Skeletal muscle tissue (tissue), 4 donors: ENCODE data around the gene MGST3. TPM values are rescaled to one million over a fixed set of nuclear protein-coding genes. Genes with fewer than 3 reads are reported as not detected.
"Not testable (repeated sequence)": the region's sequence is repeated elsewhere in the genome, so short reads cannot be mapped to it uniquely, and the experiment has no call there.

ENCODE experiments used
- H3K27ac ChIP-seq: one replicate; pipeline ENCODE4 v1.7.0; 2013; ENCODE audit warnings: mild to moderate bottlenecking, low read depth, low read length, inconsistent platforms
- H3K27me3 ChIP-seq, 3 donors: one replicate each; pipeline ENCODE4 v1.7.0; 2013; ENCODE audit warnings: low read length in 3 of 3; ENCODE audit not compliant: control insufficient read depth in 3 of 3, insufficient read depth in 3 of 3
- H3K36me3 ChIP-seq, 3 donors: one replicate each; pipeline ENCODE4 v1.7.0; 2013; ENCODE audit warnings: low read length in 3 of 3; ENCODE audit not compliant: control insufficient read depth in 3 of 3, insufficient read depth in 3 of 3
- H3K4me1 ChIP-seq, 3 donors: one replicate each; pipeline ENCODE4 v1.7.0; 2013; ENCODE audit warnings: low read length in 3 of 3, mild to moderate bottlenecking in 3 of 3; ENCODE audit not compliant: control insufficient read depth in 3 of 3, insufficient read depth in 3 of 3
- H3K4me3 ChIP-seq, 3 donors: one replicate each; pipeline ENCODE4 v1.7.0; 2013; ENCODE audit warnings: low read length in 3 of 3
- H3K9ac ChIP-seq, 3 donors: one replicate each; pipeline ENCODE4 v1.7.0; 2013; ENCODE audit warnings: low read length in 3 of 3, mild to moderate bottlenecking in 3 of 3, moderate library complexity in 2 of 3, low read depth in 1 of 3
- H3K9me3 ChIP-seq, 3 donors: one replicate each; pipeline ENCODE4 v1.7.0; 2013; ENCODE audit warnings: low read length in 3 of 3; ENCODE audit not compliant: control insufficient read depth in 3 of 3
- total RNA-seq: library from RNA; depleted of rRNA; stranded (reverse); fragments of >200 nt; gene quantifications from one replicate; pipeline ENCODE4 v1.2.3, GENCODE V29; 2014
- donor health status: Osteomylitis.

Gene MGST3
- total RNA-seq, 1 donor from 2014 or later: 170 TPM

DNA sequence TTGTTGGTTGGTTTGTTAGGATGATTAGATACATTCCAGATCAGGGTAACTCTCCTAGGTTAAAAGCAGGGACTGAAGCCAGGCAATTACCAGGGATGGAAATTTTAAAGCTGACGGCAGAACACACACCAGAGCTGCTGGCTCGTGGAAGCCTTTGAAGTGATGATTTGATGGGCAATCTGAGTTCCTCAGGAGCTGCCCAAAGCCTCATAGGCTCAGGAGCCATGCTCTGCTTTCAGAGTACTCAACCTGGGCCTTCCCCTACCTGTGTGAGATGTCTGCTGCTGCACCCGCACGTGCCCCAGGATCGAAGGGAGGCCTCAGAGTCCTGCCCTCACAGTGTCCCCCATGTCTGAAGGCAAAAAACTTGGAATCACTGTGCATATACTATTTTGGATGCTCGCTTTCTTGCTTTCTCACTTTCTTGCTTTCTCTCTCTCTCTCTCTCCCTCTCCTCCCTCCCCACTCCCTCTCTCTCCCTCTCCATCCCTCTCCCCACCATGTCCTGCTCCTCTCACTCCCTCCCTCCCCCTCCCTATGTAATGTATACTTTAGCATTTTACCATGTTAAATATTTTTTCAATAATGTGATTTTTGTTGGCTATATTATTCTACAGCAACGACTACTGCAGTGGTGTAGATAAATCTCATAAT lies 18.0 kb downstream of the MGST3 start:
- H3K27ac ChIP-seq: no peak overlapping the region

DNA sequence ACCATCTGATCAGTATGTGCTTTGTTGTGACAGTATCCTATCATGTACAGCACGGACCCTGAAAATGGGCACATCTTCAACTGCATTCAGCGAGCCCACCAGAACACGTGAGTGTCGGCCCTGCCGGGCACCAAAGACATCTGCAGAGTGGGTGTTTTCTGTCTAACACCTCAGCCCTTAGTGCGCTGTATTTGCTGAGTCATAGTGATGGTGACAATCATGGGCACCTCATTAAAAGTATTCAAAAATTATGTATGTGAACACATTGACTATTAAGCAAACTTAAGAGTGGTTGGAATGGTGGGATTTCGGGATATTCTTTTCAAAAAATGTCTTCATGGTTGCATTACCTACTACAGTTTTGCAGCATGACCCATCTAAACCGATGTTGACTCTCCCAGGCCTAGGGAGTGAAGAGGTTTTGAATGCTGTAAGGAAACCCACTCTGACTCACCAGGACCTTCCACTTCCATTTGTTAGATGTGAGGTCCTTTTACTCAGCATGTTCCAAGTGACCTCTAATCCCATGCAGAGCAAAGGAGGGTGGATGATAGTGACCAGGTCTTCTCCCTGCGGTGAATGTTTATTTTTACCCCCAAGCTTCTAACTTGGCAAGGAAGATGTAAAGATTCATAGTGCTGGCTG lies 20.1 kb downstream of the MGST3 start:
- Histone ChIP-seq H3K9ac (no peak overlapping the region), H3K9me3 (no peaks in the 10 kb centered on the region), H3K27me3 (no peaks in the 10 kb centered on the region), H3K36me3 (peaks cover 40 to 58% (median 54%) of the 10 kb centered on the region in 3 donors), H3K27ac (no peak overlapping the region), H3K4me3 (no peak overlapping the region), H3K4me1 (peaks cover 9 to 28% (median 16%) of the 10 kb centered on the region in 3 donors)

More for the DNA sequence above, 18.0 kb downstream of the MGST3 start:
- peaks cover 9 to 38% (median 23%) of the 10 kb centered on the region in 3 donors for H3K4me1 ChIP-seq
- no peaks in the 10 kb centered on the region for H3K27me3 ChIP-seq
- peaks cover 26 to 39% (median 36%) of the 10 kb centered on the region in 3 donors for H3K36me3 ChIP-seq
- no peaks in the 10 kb centered on the region for H3K9me3 ChIP-seq
- no peak overlapping the region for H3K9ac ChIP-seq
- H3K4me3 ChIP-seq: no peak overlapping the region

DNA sequence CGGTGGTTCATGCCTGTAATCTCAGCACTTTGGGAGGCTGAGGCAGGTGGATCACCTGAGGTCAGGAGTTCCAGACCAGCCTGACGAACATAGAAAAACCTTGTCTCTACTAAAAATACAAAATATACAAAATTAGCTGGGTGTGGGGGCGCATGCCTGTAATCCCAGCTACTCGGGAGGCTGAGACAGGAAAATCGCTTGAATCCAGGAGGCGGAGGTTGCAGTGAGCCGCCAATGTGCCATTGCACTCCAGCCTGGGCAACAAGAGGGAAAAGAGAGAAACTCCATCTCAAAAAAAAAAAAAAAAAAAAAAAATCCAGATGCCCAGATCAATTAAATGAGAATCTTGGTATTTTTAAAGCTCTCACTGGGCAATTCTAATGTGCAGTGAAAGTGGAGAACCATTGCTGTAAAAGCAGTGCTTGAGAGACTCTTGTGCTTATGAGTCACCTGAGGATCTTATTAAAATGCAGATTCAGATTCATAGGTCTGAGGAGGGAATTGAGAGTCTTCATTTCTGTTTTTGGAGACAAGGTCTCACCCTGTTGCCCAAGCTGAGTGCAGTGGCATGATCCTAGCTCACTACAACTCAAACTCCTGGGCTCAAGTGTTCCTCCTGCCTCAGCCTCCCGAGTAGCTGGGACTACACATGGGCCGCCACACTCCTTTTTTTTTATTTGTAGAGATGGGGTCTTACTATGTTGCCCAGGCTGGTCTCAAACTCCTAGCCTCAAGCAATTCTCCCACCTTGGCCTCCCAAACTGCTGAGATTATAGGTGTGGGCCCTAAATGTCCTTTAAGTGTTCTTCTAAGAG lies 27.9 kb downstream of the MGST3 start:
- not testable (repeated sequence) for H3K27me3 ChIP-seq, H3K4me1 ChIP-seq, H3K9me3 ChIP-seq, H3K27ac ChIP-seq, H3K9ac ChIP-seq, H3K4me3 ChIP-seq
- peaks cover 40 to 72% (median 65%) of the 10 kb centered on the region in 3 donors for H3K36me3 ChIP-seq

DNA sequence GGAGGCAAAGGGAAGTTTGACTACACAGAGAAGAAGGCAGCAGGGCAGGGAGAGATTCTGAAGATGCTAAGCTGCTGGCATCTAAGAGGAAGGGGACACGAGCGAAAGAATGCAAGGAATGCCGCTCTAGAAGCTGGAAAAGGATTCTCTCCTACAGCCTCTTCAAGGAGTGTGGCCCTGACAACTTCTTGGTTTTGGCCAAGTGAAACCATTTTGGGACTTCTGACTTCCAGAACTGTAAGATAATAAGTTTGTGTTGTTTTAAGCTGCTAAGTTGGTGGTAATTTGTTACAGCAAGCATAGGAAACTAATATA lies 28.5 kb downstream of the MGST3 start:
- H3K27ac ChIP-seq: no peak overlapping the region
- H3K36me3 ChIP-seq: peaks cover 40 to 72% (median 65%) of the 10 kb centered on the region in 3 donors
- no peaks in the 10 kb centered on the region for H3K4me1 ChIP-seq
- H3K9ac ChIP-seq: no peak overlapping the region
- H3K9me3 ChIP-seq: no peaks in the 10 kb centered on the region
- no peaks in the 10 kb centered on the region for H3K27me3 ChIP-seq
- H3K4me3 ChIP-seq: no peak overlapping the region

DNA sequence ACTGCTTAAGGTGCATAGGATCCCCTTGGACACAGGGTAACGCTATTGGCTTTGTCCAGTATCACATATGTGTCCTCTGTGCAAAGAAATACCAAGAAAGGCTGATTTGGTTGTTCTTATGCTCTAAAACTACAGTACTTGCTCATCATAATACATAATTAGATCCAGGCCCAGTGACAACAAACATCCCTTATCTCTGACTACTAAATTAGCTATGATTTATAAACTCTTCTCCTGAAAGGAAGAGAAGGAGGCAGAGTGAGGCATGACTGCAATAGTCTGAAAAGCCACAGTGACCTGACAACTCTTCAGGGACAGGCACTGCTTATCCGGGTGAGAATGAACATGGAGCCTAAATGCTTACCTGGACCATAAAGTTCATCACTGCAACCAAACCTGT lies 30.7 kb downstream of the MGST3 start:
- Histone ChIP-seq H3K9me3 (no peaks in the 10 kb centered on the region), H3K27ac (no peak overlapping the region), H3K9ac (no peak overlapping the region), H3K36me3 (peaks cover 22 to 58% (median 52%) of the 10 kb centered on the region in 3 donors), H3K4me1 (peaks cover 0 to 7% (median 0%) of the 10 kb centered on the region in 3 donors), H3K4me3 (no peak overlapping the region), H3K27me3 (no peaks in the 10 kb centered on the region)

DNA sequence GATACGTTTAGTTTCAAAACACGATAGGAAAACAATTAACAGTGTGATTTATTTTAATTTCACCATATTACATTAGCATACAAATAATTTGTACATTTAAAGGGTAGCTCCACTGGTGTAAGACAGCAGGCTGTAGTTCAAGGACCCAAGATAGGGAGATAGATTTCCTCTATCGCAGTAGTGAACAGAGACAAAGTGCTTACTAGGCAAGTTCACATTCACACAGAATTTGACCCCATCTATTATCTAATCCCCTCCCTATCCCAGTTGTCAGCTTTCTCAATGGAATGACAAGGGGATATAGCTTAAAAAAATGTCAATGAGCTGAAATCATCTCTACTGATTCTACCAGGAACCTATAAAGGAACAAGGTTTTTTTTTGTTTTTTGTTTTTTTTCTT lies 31.2 kb downstream of the MGST3 start:
- H3K4me1 ChIP-seq: peaks cover 0 to 7% (median 0%) of the 10 kb centered on the region in 3 donors
- no peak overlapping the region for H3K27ac ChIP-seq
- peaks cover 22 to 58% (median 50%) of the 10 kb centered on the region in 3 donors for H3K36me3 ChIP-seq
- H3K27me3 ChIP-seq: no peaks in the 10 kb centered on the region
- no peak overlapping the region for H3K4me3 ChIP-seq
- H3K9me3 ChIP-seq: no peaks in the 10 kb centered on the region
- no peak overlapping the region for H3K9ac ChIP-seq

DNA sequence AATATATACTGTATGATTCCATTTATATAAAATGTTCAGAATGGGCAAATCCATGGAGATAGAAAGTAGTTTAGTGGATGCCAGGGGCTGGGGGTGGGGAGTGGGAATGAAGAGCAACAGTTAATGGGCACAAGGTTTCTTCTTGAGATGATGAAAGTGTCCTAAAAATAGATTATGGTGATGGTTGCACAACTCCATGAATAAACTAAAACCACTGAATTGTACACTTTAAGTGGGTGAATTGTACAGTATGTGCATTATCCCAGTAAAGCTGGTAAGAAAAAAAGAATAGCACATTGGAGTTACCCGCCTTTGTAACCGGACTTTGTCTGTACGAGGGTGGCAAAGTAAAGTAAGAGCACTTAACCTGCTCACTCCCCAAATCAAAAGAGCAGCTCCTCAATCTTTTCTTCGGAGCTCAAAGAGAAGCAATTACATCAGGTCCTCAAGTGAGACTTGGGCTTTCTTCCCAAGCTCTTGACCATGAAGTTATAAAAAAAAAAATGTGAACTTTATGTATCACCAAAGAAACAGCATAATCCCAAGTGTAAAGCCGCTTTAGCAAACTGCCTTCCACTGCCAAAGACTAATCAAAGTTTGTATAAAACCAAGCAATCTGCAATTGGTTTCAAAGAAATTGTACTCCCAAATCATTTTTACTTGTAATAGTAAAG lies 35.3 kb downstream of the MGST3 start:
- no peaks in the 10 kb centered on the region for H3K9me3 ChIP-seq
- H3K27me3 ChIP-seq: no peaks in the 10 kb centered on the region
- peaks cover 21 to 46% (median 40%) of the 10 kb centered on the region in 3 donors for H3K36me3 ChIP-seq
- H3K4me3 ChIP-seq: no peak overlapping the region
- peaks cover 0 to 7% (median 0%) of the 10 kb centered on the region in 3 donors for H3K4me1 ChIP-seq
- peak overlapping the region; percentile 4 for H3K27ac ChIP-seq
- H3K9ac ChIP-seq: no peak overlapping the region

DNA sequence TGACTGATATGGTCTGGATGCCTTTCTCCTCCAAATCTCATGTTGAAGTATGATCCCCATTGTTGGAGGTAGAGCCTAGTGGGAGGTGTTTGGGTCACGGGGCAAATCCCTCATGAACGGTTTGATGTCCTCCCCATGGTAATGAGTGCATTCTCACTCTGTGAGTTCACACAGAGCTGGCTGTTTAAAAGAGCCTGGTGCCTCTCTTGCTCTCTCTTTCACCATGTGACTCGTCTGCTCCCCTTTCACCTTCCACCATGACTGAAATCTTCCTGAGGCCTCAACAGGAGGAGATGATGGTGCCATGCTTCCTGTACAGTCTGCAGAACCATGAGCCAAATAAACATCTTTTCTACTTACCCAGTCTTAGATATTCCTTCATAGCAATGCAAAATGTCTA lies 37.1 kb downstream of the MGST3 start:
- no peaks in the 10 kb centered on the region for H3K9me3 ChIP-seq
- no peak overlapping the region for H3K27ac ChIP-seq
- H3K9ac ChIP-seq: no peak overlapping the region
- peaks cover 0 to 7% (median 0%) of the 10 kb centered on the region in 3 donors for H3K4me1 ChIP-seq
- peaks cover 13 to 41% (median 33%) of the 10 kb centered on the region in 3 donors for H3K36me3 ChIP-seq
- H3K4me3 ChIP-seq: no peak overlapping the region
- H3K27me3 ChIP-seq: no peaks in the 10 kb centered on the region

DNA sequence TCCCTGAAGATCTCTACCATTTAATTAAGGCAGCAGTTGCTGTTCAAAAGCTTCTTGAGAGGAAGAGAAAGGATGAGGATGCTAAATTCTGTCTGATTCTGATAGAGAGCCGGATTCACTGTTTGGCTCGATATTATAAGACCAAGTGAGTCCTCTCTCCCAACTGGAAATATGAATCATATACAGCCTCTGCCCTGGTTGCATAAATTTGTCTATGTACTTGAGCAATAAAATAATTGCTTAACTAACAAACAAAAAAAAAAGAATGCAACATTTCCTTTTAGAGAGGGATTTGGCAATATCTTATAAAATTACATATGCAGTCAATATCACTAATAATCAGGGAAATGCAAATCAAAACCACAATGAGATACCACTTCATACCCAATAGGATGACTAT lies 40.5 kb downstream of the MGST3 start:
- Histone ChIP-seq H3K4me1 (peaks cover 0 to under 1% (median 0%) of the 10 kb centered on the region in 3 donors), H3K9ac (no peak overlapping the region), H3K27ac (no peak overlapping the region), H3K27me3 (no peaks in the 10 kb centered on the region), H3K36me3 (peaks cover 14 to 29% (median 26%) of the 10 kb centered on the region in 3 donors), H3K4me3 (no peak overlapping the region), H3K9me3 (no peaks in the 10 kb centered on the region)
